ENCODE results near the gene NELFE.
"Not testable (repeated sequence)": the region's sequence is repeated elsewhere in the genome, so short reads cannot be mapped to it uniquely, and the experiment has no call there.

Gene NELFE

DNA sequence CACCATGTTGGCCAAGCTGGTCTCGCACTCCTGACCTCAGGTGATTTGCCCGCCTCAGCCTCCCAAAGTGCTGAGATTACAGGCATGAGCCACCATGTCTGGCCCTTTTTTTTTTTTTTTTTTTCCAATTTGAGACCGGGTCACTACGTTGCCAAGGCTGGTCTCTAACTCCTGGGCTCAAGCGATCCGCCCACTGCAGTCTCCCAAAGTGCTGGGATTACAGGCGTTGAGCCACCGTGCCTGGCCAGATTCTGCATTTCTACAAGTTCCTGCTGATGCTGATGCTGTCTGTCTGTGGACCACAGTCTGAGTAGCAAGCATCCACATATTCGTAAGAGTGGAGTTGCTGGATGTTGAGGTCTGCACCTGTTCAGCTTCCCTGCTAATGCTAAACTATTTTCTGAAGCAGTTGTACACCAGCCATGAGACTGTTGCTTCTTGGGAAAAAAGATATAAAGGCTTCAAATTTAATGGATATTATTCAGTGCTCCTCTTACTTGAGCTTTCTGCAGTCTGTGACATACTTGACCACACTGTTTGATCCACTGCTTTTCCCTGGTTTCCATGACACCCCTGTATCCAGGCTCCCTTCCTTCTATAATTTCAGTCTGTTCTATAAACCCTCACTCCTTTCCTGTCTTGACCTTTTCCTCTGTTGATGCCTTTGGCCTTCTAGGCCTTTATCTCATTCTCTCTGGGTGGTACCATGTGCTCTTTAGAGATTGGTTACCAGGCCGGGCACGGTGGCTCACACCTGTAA is 46.8 kb downstream of the NELFE start:
- no peak for DNase-seq

DNA sequence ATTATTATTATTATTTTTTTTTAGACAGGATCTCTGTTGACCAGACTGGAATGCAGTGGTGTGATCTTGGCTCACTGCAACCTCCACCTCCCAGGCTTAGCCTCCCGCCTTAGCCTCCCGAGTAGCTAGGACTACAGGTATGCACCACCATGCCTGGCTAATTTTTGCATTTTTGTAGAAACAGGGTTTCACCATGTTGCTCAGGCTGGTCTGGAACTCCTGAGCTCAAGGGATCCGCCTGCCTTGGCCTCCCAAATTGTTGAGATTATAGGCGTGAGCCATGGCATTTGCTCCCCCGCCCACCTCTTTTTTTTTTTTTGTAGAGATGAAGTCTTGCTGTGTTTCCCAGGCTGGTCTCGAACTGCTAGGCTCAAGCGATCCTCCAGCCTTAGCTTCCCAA is 49.5 kb downstream of the NELFE start:
- DNase-seq: not testable (repeated sequence)

DNA sequence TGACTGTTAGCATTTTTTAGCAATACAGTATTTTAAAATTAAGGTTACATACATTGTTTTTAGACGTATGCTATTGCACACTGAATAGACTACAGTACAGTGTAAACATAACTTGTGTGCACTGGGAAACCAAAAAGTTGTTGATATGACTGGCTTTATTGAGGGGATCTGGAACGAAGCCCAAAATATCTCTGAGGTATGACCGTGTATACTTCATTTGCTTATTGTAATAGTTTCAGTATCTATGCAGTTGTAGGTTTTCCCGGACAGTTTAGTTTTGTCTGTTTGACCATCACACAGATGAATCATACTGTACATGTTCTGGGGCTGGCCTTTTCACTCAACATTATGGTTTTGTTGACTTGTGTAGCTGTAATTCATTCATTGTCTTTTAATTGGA is 50.0 kb downstream of the NELFE start:
- no peak for DNase-seq

DNA sequence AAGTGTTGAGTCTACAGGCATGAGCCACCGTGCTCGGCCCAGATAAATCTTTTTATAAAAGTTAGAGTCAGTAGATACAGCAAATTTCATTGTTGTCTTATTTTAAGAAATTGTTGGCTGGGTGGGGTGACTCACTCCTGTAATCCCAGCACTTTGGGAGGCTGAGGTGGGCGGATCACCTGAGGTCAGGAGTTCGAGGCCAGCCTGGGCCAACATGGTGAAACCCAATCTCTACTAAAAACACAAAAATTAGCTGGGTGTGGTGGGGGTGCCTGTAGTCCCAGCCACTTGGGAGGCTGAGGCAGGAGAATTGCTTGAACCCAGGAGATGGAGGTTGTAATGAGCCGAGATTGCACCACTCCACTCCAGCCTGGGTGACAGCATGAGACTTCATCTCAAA is 50.5 kb downstream of the NELFE start:
- not testable (repeated sequence) for DNase-seq

DNA sequence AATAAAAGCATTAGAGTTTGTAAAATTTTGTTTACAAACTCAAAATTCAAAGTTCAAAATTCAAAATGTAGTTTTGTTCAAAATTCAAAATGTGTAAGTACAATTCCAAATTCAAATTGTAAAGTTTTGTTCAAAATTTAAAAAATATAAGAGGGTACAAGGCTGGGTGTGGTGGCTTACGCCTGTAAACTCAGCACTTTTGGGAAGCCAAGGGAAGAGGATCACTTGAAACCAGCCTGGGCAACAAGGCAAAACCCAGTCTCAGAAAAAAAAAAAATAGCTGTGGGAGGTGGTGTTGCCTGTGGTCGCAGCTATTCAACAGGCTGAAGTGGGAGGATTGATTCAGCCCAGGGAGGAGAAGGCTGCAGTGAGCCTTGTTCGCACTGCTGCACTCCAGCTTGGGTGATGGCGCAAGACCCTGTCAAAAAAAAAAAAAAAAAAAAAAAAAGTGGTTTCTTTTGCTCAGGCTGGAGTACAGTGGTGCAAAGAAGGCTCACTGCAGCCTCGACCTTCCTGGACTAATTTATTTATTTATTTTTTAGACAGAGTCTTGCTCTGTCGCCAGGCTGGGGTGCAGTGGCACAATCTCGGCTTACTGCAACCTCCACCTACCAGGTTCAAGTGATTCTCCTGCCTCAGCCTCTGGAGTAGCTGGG is 51.5 kb downstream of the NELFE start:
- DNase-seq: no peak

DNA sequence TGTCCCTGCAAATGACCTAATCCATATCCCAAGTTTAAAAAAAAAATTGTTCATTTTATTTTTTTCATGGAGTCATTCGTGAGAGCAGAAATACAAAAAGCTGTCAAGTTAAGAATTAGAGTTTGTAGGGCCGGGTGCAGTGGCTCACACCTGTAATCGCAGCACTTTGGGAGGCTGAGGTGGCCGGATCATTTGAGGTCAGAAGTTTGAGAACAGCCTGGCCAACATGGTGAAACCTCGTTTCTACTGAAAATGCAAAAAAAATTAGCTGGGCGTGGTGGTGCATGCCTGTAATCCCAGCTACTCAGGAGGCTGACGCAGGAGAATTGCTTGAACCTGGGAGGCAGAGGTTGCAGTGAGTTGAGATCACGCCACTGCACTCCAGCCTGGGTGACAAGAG is 52.0 kb downstream of the NELFE start:
- not testable (repeated sequence) for DNase-seq

DNA sequence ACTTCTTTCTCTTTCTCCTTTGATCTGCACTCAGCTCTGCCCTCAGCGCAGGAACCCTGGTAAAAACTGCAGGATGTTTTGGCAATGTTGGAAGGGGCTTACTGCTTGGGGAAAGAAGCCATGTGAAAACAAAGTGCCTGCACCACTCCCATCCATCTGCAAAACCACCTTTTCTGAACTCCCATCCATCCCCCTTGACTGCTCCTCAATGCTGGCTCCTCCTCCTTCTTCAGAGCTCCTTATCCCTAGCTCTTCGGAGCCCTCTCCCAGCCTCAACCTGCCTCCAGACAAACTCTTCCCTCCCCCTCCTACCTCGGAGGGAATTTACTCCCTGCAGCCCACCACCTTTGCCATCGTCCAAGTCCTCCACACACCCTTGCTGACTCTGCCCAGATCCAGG is 52.6 kb downstream of the NELFE start:
- no peak for DNase-seq

DNA sequence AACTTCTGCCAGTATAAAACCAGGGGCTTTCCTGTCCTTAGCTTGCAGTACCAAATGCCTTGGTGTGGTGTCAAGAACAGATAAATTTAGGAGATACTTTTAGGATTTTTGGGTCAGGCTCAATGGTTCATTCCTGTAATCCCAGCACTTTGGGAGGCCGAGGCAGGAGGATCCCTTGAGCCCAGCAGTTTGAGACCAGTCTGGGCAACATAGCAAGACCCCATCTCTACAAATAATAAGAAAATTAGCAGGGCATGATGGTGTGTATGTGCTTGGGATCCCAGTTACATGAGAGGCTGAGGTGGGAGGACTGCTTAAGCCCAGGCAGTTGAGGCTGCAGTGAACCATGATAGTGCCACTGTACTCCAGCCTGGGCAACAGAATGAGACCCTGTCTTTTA is 53.7 kb downstream of the NELFE start:
- no peak for DNase-seq

DNA sequence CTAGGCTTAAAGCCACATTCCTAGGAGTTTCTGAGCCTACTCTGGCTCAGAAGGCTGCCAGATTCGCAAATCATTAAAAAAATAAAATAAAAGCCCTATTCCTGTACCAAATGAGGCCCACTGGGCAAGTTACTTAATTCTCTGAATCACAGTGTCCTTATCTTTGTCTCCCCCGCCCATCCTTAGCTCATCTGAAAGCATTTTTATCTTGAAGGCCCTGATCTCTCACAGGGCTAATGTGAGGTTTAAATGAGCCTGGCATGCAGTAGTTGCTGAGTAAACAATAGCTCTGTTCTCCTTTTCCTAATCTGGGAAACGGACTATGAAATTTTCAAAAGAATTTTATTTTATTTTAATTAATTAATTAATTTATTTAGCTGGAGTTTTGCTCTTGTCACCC is 54.8 kb downstream of the NELFE start:
- no peak for DNase-seq

Data from stimulated activated CD4-positive, alpha-beta T cell treated with anti-CD3 and anti-CD28 coated beads, Interleukin-4, amount 100 ng/mL, for 1 hour (primary cell).